Peyer's patch (tissue), 4 donors: ENCODE data around the gene GPS1.

Source experiments
- POLR2A ChIP-seq, 2 donors: fragments of 450-650 bp; IDR thresholded peaks; one replicate each; pipeline ENCODE4 v1.5.1; 2017; ENCODE audit warnings: antibody characterized with exemption in 2 of 2, mild to moderate bottlenecking in 2 of 2, moderate library complexity in 2 of 2
- TF ChIP-seq, protein P1 (sequence below), 6 experiments: fragments of 450-650 bp in 4 of 6; fragments of 200-600 bp in 2 of 6; sonication (generic) in 1 of 6; IDR thresholded peaks; one replicate each; pipeline ENCODE4 v1.5.1; 2017 to 2019; ENCODE audit warnings: antibody characterized with exemption in 6 of 6, mild to moderate bottlenecking in 3 of 6, moderate library complexity in 1 of 6

DNA sequence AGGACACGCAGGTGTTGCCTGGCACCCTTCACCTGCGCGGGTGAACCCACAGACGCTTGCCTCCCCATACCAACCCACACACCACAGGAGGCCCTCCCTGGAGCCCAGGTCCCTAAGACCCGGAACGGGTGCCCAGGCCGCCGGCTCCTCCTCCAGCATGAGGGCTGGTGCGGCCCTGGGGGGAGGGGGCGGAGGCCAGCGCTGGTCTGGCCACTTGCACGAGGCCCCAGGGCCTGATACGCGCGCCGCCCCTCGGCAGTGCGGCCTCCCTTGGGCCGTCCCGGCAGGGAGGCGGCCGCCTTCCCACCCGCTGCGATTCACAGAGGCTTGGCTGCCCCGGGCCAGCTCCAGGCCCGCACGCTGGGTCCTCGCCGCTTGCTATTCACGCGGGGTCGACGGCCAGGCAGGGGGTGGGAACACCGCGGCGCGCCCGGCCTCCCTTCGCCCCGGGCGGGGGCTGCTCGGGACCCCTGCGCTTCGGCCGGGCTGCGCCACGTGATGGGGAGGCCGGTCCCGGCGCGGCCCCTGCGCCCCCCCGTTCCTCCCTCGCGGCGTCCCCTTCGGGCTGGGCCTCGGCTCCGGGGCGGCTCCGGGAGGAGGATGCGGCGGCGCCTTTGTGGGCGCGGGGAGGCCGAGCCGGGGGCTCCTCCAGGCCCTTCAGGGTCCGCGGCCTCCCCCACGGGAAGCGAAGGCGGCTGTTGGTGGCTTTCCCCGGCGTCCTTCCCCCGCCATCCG lies 45.7 kb downstream of the GPS1 start:
- TF ChIP-seq, protein P1, sequence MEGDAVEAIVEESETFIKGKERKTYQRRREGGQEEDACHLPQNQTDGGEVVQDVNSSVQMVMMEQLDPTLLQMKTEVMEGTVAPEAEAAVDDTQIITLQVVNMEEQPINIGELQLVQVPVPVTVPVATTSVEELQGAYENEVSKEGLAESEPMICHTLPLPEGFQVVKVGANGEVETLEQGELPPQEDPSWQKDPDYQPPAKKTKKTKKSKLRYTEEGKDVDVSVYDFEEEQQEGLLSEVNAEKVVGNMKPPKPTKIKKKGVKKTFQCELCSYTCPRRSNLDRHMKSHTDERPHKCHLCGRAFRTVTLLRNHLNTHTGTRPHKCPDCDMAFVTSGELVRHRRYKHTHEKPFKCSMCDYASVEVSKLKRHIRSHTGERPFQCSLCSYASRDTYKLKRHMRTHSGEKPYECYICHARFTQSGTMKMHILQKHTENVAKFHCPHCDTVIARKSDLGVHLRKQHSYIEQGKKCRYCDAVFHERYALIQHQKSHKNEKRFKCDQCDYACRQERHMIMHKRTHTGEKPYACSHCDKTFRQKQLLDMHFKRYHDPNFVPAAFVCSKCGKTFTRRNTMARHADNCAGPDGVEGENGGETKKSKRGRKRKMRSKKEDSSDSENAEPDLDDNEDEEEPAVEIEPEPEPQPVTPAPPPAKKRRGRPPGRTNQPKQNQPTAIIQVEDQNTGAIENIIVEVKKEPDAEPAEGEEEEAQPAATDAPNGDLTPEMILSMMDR (IDR thresholded peaks at IDR 0.05), result no peak
- no peak for TF ChIP-seq POLR2A (IDR thresholded peaks at IDR 0.05)
